GM12891 (cell line): Measurements from ENCODE around the gene BPI.

ENCODE experiments used
- PAX5 ChIP-seq: IDR thresholded peaks from 2 replicates; pipeline ENCODE4 v1.6.1; 2011; ENCODE audit warnings: low read length, moderate library complexity, mild to moderate bottlenecking; ENCODE audit not compliant: insufficient read depth, severe bottlenecking
- POLR2A ChIP-seq: IDR thresholded peaks from 2 replicates; pipeline ENCODE4 v1.6.1; 2011; ENCODE audit warnings: low read depth, low read length, control low read depth
- POLR2AphosphoS5 ChIP-seq: IDR thresholded peaks from 2 replicates; pipeline ENCODE4 v1.6.1; 2011; ENCODE audit warnings: low read depth, low read length, control low read depth
- SPI1 ChIP-seq: IDR thresholded peaks from 2 replicates; pipeline ENCODE4 v1.6.1; 2011; ENCODE audit warnings: low read depth, low read length, control low read depth
- TAF1 ChIP-seq: IDR thresholded peaks from 2 replicates; pipeline ENCODE4 v1.6.1; 2011; ENCODE audit warnings: low read depth, low read length, control low read depth

DNA sequence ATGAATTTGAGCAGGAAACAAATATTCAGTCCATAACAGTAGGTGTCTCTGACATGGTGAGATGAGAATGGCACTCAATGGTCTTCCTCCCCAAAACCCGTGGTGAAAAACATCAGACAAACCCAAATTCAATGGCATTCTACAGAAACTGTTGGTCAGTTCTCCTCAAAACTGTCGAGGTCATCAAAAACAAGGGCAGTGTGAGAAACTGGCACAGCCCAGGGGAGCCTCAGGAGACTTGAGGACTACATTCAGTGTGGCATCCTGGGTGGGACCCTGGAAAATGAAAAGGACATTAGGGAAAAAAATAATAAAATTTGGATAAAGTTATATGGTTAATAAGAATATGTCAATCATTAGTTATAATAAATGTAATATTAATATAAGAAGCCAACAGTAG, 82.9 kb downstream of the BPI start:
- TF ChIP-seq POLR2AphosphoS5 (no peak), TAF1 (no peak), POLR2A (no peak), SPI1 (no peak), PAX5 (no peak)
